GM18868 (cell line): ENCODE results near the gene VIPR2.

Source experiments
- ATAC-seq: cut with Tn5 transposase; IDR thresholded peaks from one replicate; pipeline ENCODE4 v1.9.1; 2021; ENCODE audit warnings: mild to moderate bottlenecking, moderate library complexity; ENCODE audit not compliant: unreplicated experiment

Gene VIPR2

DNA sequence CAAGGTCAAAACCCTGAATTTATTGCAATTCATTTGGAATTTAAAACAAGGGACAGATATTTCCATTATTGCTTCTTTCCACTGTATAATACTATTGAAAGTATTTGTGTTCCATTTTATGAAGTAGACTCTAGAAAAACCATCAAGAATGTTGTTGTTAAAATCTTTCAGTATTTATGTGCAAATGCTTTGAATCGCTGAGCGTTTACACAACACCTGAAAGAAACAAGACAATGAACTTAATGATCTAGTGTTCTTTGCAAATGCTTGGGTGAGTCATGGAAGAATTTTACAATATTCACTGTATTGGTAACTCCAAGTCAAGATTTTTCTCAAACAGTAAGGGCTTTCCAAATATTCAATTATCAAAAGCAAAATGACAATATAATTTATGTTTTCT is 97.1 kb downstream of the VIPR2 start:
- no peak for ATAC-seq

DNA sequence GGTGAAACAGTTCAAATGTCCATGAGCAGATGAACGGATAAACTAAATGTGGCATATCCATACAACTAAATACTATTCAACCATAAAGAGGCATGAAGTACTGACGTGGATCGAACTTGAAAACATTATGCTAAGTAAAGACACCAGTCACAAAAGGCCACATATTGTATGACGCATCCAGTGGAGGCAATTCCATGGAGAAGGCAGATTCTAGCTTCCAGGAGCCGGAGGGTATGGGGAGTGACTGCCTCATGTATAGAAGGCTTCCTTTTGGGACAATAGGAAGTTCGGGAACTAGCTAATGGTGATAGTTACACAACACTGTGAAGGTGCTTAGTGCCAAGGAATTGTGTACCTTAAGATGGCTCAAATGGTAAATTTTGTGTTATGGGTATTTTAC is 98.4 kb downstream of the VIPR2 start:
- ATAC-seq = no peak

DNA sequence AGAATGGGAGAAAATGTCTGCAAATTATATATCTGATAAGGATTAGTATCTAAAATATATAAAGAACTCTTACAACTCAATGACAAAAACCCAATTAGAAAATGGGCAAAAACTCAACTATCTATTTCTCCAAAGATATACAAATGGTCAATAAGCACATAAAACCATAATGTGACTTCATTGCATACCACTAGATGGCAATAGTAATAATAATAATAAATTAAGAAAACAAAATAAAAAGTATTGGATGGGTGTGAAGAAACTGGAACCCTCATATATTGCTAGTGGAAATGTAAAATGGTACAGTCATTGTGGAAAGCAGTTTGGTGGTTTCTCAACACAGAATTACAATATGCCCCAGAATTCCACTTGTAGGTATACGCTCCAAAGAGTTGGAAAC is 98.8 kb downstream of the VIPR2 start:
- no peak for ATAC-seq

DNA sequence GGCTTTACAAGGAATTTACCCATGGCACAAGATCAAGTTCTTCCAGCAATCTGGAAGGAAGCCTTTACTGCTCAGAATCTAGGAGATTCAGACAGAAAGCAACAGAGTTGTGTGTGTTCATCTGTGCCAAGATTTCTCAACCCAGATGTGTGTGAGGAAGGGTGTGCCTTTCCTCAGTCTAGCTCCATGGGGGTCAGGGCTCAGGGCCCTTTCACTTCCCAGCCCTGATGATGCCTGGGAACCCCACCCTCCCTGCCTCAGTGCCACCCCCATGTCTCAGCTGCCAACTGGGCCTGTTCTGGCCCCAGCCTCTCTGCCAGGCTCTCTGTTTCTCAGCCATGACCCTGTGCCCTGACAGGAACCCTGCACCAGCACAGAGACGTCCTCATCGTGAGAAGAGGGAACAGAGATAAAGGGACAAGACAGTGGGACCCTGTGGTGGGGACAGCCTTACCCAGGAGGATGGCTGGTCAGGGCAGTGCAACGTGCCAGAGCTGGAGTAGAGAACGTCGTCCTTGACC is 102.0 kb downstream of the VIPR2 start:
- no peak for ATAC-seq

DNA sequence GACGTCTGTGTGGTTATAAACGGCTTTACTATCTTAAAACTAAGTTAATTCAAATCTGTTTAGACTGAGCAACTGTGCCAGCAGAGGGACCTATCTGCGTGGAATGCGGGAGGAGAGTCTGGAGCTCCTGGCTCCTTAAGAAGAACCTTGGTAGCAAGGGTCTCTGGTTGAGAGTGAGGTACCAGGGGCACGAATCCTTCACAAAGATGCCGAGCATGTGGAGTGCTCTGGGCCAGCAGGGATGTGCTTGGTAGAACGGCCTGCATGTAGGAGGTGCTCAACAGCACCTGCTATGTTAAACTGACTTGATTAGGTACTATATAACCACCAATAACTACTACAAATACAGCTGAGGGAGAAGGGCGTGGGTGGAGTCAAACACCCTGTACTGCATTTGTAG is 102.6 kb downstream of the VIPR2 start:
- no peak for ATAC-seq

DNA sequence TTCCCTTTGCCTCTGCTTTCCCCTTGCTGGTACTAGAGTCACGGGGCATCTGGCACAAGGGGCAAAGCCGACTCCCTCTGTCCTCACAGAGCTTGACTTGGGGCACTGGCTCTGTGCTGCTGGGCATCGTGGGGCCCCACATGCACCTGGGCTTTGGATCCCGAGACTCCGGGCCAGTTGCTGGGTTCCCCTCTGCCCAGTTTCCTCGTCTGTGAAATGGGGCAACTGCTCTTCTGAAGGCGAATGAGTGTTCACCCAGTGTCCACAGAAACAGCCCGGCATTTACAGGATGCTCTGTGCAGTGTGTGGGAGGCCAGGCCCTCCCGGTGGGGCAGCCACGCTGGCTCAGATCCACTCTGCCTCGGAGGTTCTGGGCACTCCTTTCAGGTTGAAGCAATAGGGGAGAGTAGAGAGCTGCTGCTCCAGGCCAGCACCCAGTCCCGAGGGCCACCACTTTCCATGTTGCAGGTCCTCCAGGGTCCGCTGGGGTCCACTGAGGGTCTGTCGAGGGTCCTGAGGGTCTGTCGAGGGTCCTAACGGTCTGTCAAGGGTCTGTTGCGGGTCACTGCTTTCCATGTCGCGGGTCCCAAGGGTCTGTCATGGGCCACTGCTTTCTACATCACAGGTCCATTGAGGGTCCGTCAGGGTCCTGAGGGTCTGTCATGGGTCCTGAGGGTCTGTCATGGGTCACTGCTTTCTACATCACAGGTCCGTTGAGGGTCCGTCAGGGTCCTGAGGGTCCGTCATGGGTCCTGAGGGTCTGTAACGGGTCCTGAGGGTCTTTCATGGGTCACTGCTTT is 103.6 kb downstream of the VIPR2 start:
- ATAC-seq = no peak

DNA sequence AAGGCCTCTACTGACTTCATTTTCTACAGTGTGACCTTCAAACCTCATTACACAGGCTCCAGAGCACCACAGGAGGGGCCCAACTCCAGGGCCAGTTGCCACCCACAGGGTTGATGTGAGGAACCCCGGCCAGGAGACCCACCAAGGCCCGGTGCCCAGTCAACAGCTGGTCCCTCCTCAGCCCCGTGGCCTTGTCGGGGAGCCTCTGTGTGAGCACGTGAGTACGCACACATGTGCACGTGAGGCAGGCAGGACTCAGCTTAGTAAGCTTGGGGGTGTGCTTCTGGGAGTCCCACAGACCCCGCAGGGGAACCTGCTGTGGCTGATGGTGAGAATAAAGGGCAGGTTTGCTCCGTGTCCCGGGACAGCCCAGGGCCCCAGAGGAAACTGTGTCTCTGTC is 104.5 kb downstream of the VIPR2 start:
- no peak for ATAC-seq

DNA sequence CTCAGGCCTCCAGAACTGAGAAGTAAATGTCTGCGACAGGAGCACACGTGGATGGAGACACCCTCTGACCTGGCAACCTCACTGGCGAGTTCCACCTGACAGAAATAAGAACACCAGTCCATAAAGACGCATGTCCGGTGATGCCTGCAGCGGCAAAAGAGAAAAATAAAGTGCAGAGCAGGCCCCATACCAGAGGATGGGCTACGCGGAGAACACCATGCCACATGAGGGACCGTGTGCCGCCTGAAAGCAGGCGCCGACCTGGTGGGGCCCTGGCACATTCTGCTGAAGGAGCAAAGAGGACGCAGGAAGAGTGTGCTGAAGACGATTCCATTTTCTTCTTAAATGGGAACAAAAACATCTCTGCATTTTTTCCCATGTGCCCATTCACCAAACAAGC is 105.0 kb downstream of the VIPR2 start:
- no peak for ATAC-seq

DNA sequence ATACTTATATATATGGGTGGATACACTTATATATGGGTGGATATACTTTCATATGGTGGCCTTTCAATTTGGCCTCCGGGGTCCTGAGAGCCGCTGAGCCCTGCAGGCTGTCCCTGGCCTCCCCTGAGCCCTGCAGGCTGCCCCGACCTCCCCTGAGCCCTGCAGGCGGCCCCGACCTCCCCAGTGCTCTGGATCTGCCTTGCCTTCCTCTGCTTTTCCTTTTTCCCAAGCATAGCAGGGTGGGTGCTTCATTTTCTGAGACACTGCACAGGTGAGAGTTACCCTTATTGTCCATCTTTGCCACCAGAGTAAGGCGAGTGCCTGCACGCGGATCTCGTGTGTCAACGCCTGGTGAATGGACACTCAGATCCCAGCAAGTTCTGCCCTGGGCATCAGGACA is 106.6 kb downstream of the VIPR2 start:
- no peak for ATAC-seq

DNA sequence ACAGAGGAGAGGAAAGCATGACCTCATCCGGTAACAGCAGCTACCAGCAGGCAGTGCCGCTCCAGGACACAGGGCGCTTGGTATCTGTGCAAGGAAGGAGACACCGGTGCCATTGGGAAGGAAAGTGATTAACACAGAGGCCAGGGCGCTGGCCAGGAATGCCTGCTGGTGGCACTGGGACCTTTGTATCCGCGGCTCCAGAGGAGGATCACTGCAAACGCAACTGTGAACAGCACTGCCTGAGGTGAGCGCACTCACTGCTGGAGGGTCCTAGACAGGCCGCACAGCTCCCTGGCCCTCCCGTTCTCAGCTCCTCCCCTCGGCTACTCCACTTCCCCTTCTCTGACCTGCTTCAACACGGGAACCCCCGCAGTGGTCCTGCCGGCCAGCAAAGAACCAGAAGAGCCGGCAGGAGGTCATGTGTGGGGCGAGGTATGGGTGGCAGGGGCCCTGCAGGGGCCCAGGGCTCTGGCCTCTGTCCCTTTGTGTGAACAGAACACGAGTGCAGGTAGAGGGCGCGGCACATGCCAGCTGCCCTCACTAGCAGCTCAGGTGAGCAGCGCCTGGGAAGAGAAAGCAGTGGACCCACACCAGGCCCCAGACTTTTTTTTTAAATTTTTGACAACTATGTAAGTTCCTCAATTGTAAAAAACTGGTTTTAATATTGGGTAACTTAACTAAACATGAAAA is 107.6 kb downstream of the VIPR2 start:
- no peak for ATAC-seq

DNA sequence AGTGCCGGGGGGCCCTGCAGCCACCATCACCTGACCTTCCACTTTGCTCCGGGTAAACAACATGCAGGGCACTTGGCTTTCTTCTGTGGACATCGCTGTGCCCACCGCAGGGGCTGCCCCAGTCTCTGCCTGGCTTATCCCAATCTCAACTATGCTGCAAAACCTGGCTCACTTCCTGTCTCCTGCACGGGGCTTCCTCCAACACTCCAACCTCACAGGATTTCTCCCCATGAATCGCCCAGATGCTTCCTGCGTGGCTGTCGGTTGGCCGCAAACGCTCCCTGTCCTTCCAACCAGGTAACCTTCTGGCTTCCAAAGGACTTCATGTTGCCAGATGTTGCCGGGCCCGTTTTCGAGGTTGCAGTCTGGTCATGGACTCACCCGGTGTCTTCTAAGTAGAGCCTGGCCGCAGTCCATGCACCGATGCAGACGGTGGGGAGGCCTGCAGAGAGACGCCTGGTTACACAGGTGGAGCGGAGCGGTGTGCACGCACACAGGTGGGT is 109.0 kb downstream of the VIPR2 start:
- ATAC-seq = no peak

DNA sequence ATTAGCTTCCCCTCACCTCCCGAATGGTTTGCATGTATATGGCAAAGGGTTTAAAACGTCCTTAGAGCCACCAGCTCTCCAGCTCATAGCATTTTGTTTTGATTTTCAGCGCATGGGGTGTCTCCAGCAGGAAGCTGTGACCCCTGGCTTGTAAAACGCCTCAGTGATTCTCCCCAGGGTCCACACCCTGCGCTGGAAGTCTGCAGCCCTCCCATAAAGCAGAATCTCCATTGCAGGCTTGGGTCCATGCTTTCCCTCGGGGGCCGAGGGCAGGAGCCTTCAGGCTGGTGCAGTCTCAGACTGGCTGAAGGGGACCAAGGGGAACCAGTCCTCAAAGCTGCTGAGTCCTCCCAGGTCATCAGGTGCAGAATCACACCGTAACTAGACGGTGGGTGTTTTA is 109.7 kb downstream of the VIPR2 start:
- ATAC-seq = no peak

DNA sequence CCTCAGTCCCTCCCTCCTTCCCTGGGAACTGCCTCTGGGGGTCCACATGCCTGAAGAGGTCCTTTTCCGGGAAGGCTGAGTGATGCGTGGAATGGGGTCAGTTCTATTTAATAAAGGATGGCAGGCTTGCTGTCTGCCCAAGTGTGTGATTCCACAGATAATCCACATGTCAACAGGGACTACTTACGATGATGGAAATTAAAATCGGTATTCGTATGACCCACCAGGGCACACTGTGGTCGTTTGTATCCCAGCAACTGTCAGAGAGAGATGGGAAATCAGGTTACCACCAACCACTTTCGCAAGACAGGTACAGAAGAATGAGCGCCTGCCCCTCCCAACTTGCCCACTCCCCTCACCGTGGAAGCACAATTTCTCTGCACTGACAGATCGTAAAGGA is 110.3 kb downstream of the VIPR2 start:
- no peak for ATAC-seq

DNA sequence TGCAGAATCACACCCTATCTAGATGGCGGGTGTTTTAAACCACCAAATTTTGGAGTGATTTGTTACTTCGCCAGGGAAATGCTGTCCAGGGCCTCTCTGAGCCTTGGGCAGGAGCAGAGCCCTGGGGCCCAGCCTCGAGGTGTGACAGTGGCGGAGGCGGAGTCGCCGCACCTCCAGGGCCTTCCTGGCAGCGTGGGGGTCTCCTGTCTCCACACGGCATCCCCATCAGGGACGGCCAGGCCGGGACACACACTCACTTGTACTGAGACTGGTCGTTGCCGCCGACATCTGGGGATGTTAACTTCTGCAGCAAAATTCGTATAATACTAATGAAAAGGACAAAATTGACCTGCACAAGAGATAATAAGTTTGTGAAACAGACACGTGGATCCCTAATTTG is 110.7 kb downstream of the VIPR2 start:
- no peak for ATAC-seq

DNA sequence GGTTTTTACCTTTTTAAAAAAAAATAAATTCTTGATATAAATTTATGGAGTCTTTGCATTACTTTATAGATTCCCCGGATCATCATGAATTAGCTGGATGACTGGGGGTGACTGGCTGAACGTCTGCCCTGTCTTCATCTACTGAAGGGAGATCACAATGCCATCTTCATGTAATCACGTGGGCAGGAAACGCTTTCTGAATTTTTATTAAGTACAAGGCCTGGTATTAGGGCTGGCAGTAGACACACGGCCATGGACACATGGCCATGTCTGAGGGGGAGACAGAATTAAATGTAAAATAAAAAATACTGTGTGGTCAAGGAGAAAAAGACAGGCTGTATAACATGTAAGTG is 111.2 kb downstream of the VIPR2 start:
- no peak for ATAC-seq

DNA sequence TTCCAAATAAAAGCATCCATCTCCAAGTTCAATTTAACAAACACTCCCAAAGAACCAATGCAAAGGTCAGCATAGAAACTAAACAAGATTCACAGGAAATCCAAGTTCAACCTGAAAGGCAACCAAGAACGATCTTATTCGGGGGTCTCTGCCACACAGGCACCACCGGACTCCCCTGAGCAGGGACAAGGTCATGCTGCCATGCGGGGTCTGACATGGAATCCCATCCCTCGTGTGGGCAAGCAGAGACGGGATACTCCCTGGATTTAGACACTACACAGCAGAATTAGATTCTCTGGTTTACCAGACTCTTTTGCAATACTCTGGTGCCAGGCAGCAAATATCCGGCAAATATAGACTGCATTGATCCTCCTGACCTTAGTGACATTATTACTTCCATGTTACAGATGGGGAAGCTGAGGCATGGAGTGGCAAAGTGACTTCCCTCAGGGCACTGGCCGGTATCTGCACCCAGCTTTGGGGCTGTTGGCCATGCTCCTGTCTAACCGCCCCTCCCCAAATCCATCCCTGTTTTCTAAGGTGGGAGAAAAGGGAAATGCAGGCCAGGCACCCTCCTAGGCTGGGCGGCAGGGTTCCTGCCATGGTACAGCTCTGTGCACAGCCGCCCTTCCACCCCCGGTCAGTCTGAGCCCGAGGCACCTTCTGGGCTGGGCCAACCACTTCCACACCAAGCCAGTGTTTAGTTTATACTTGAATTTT is 111.8 kb downstream of the VIPR2 start:
- no peak for ATAC-seq

DNA sequence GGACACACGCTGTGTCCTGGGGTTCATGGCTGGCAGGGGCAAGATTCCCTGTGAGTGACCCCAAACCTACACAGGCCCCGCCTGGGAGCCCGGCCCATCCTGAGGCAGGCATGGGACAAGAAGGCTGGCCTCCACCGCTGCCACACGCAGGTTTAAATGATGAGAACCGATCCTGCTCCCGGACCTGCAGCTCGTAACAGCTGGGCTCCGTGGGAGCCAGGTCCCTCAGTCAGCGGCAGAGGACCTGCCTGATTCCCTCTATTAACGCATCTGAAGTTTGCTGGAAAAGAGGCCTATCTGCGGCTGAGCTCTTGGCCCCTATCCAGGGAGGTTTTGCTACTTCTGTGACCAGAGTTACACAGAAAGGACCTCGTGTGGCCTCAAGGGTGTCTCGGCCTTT is 112.3 kb downstream of the VIPR2 start:
- ATAC-seq = no peak

DNA sequence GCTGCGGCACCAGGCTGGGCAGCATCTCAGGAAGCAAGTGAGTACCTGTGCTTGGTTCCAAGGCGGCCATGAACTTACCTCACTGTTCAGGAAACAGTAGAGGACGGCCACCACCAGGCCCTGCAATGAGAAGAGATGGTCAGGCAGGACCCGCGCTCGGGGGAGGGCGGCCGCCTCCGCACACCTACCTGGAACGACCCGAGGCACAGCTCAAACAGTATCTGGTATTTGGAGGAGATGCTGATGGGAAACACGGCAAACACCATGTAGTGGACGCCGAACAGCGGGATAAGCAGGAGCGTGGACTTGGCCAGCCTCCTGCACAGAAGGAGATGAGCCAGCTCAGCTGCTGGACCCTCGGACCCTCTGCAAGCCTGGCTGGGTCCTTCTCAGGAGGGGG is 112.9 kb downstream of the VIPR2 start:
- no peak for ATAC-seq

DNA sequence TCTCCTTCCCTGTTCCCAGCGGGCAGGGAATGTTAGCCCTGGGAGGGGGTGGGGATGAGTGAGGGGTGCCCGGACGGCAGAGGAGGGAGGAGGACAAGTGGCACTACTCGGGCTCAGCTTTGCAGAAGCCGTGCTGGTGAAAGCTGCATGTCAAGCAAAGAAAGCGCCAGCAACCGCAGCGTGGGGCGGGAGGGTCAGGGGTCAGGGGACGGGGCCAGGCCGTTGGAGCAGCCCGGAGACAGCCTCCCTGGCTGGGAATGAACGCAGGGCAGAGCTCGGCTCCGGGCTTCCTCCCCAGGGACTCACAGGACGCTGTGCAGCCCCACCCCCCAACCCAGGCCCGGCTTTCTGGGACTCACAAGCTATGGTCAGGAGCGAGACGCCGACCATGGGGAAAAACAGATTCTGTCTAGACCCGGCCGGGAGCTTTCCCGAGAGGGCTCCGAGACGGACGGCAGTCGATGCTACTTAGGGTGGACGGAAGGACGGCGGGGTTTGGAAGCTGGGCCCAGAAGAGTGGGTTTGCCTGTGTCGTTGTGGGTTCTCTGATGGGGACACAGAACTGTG is 113.4 kb downstream of the VIPR2 start:
- ATAC-seq = no peak

DNA sequence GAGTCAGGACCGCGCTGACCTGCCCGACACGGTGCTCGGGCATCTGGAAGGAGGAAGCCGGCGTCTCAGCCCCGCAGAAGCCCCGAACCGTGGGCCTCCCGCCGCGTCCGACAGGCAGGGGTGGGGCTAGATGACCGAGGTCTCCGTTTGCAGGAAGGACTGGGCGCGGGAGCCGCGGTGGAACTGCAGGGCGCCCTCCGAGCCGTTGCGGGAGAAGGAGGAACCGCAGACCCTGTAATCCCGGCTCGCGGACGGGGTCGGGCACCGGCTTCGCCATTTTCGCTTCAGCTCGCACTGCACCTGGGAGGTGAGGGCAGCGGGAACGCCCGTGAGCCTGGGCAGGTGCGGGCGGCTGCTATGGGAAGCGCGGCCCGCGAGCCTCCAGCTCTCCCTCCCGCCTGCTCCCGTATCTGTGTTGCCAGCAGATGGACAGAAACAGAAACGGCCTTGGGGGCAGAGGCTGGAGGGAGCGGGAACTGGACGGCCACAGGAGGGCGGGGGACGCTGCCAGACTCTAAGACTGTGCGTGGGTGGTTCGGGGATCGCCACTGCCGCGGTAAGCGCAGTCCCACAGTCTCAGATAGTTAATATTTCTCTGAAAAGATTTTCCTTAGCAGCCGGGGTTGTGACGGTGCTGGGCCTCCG is 114.1 kb downstream of the VIPR2 start:
- no peak for ATAC-seq
